ENCODE data around the gene NHERF2.

DNA sequence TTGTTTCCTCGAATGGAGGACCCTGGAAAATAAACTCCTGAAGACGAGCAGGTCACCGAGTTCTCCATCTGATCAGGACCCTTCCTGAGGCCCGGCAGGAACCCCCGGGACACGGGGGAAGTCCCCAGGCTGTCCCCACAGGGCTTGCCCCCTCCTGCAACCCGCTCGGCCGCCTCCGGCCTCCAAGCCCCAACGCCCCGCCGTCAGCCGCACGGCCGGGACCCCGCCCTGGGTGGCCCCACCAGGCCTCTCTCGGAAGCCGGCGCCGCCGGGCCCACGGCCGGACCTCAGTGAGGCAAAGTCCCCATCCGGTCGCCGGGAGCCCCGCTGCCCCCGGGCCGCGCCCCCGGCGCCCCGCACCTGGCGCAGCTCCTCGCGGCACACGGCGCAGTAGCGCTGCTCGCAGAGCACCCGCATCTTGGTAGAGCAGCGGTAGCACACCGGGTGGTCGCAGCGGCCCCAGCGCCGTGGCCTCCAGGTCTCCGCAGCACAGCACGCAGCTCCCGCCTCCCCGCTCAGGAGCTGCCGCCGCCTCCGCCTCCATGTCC, 17.5 kb upstream of the NHERF2 start:
- no peak; the same call in 1 of the 2 replicates for TF ChIP-seq POLR2A (IDR thresholded peaks at IDR 0.05; ENCODE audit: low read depth, low read length)
- no peak; the same call in 1 of the 2 replicates for TF ChIP-seq POLR2AphosphoS5 (IDR thresholded peaks at IDR 0.05; ENCODE audit: low read depth, low read length)
- no peak for TF ChIP-seq SPI1 (IDR thresholded peaks at IDR 0.05; ENCODE audit: low read depth, low read length)
- TF ChIP-seq TAF1 (IDR thresholded peaks at IDR 0.05; ENCODE audit: low read depth, low read length): no peak
